Right lobe of liver (tissue), 4 donors: ENCODE data around the gene COPG1.

Experiments used
- CTCF ChIP-seq, 4 donors: fragments of 200-600 bp in 3 of 4; fragments of 450-650 bp in 1 of 4; IDR thresholded peaks; one replicate each; pipeline versions ENCODE4 v1.5.1 to v1.8.0; 2016 to 2022; ENCODE audit warnings: antibody characterized with exemption in 4 of 4, mild to moderate bottlenecking in 2 of 4
- POLR2A ChIP-seq: fragments of 450-650 bp; IDR thresholded peaks from one replicate; pipeline ENCODE4 v1.6.1; 2017; ENCODE audit warnings: antibody characterized with exemption, mild to moderate bottlenecking
- donor health status: DM: no; HTN: no; CAD: no.
- donor health status: DM: no; HTN: no; CAD: no.
- donor health status: DM: no; HTN: yes; CAD: no.

GRCh38 chr3:129268396-129268795 lies 19.0 kb downstream of the COPG1 start:
- no peak for TF ChIP-seq CTCF (IDR thresholded peaks at IDR 0.05)
- no peak for TF ChIP-seq POLR2A
